GM12878 (cell line): Measurements from ENCODE around the gene ZNF768. TPM values are rescaled to one million over a fixed set of nuclear protein-coding genes. Genes with fewer than 3 reads are reported as not detected.

Source experiments
- CEBPZ ChIP-seq: fragments of 150-350 bp; IDR thresholded peaks from 2 replicates; pipeline ENCODE4 v1.6.1; 2016; ENCODE audit warnings: low read depth, low read length
- HDAC6 ChIP-seq: fragments of 200-600 bp; sonication (generic); IDR thresholded peaks from one replicate; pipeline ENCODE4 v1.8.0; 2017; ENCODE audit warnings: antibody characterized with exemption; ENCODE audit not compliant: unreplicated experiment
- IRF4 ChIP-seq: IDR thresholded peaks from 2 replicates; pipeline ENCODE4 v1.6.1; 2011; ENCODE audit warnings: low read depth, low read length
- MYB ChIP-seq: fragments of 150-350 bp; IDR thresholded peaks from 2 replicates; pipeline ENCODE4 v1.6.1; 2014; ENCODE audit warnings: mild to moderate bottlenecking, low read depth, low read length, borderline replicate concordance
- PAX5 ChIP-seq: IDR thresholded peaks from 2 replicates; pipeline ENCODE4 v1.6.1; 2011; ENCODE audit warnings: low read depth, low read length, borderline replicate concordance
- polyA plus RNA-seq, 11 experiments: library from polyadenylated mRNA; depleted of rRNA in 4 of 11; unstranded in 6 of 11; stranded (reverse) in 5 of 11; fragments of >200 nt; fragmentation: Nextera tagmentation in 4 of 11; fragmentation: Illumina TruSeq in 1 of 11; extraction: Ambion mirVana in 4 of 11; extraction: Trizol in 1 of 11; gene quantifications; 1 replicate in 1 of 11; 2 replicates in 10 of 11; pipeline versions ENCODE4 v1.2.1 to v1.2.3, GENCODE V29; 2011 to 2016; ENCODE audit warnings: inconsistent platforms in 2 of 11, missing spikeins in 2 of 11, low read depth in 1 of 11
- total RNA-seq, 4 experiments: library from RNA; depleted of rRNA in 3 of 4; stranded (reverse); fragments of >200 nt in 3 of 4; fragmentation: Illumina TruSeq in 1 of 4; extraction: Trizol in 1 of 4; gene quantifications; 2 replicates each; pipeline versions ENCODE4 v1.2.1 to v1.2.3, GENCODE V29; 2013 to 2021

Gene ZNF768
- total and polyA plus RNA-seq, 10 of the 15 experiments (the other 5 are each of a cell fraction or from before 2014, with no cell fraction given), result 0.05 to 23.1 (median 9.1) TPM

- no peak for TF ChIP-seq CEBPZ
- TF ChIP-seq HDAC6, result no peak
- no peak for TF ChIP-seq IRF4
- no peak for TF ChIP-seq MYB
- no peak for TF ChIP-seq PAX5
These were observed 12.9 kb upstream of the ZNF768 start (continued) for GRCh38 chr16:30539000-30539964.
